ENCODE results near the gene FSTL4. TPM values are rescaled to one million over a fixed set of nuclear protein-coding genes. Genes with fewer than 3 reads are reported as not detected.

Gene FSTL4
- total and polyA plus RNA-seq, 2 of the 13 experiments (the other 11 are each of a cell fraction or from before 2014, with no cell fraction given) = 2.1 to 3.0 TPM

DNA sequence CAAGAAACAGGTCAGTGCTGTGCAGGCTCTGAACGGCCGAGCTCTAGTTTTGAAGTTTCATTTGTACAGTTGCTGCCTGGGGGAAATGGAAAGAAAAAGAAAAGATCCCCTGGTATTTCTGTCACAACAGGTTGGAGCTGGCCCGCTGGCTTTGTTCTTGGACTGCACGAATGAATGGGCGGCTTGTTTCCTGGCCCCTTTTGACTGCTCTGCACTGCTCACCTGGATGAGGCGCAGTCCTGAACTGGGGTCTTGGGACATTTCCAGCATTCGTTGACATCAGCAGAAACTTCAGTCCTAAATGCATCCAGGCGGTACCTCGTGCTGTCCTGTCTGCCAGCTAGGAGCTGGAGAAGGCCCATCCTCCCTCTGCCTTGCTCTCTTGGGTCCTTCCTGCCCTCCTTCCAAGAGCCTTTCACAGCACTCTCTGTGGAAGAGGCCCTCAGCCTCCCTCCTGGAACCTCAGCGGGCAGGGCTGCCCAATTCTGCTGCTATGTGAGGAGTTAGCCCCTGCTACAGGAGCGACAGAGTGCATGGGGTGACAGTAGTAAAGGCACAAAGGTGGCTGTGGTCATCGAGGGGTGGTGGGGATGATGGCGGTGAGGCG is 189.2 kb downstream of the FSTL4 start:
- WGBS (ENCODE audit: low lambda C conversion rate) = 59% methylated on average over 14 of the region's 14 CpGs
- peaks cover 2 to 36% of the 10 kb centered on the region in 2 experiments; a peak in 3 of 5 replicates for H3K27me3 ChIP-seq (ENCODE audit: control insufficient read depth in 1 of 2, insufficient read depth in 2 of 2, low read length in 2 of 2)
- H3K4me3 ChIP-seq (replicated peaks in 1 of 3; ENCODE audit: insufficient read depth in 1 of 3, low read depth in 2 of 3, low read length in 3 of 3) = no peak overlapping the region
- no peak for FAIRE-seq
- no peaks in the 10 kb centered on the region for H3K79me2 ChIP-seq (ENCODE audit: insufficient read depth, low read length)
- BruUV-seq (replicated peaks) = no TSS peak
- peak; percentile 12; the same call in 2 of the 3 replicates for ATAC-seq
- H3K9ac ChIP-seq (ENCODE audit: insufficient read depth, low read depth, low read length) = no peak overlapping the region
- H3K4me2 ChIP-seq (ENCODE audit: low read depth, low read length) = no peak overlapping the region
- intact Hi-C loops (cut with micrococcal nuclease; ENCODE audit: unreplicated experiment) = loop anchor here (2.0 kb wide), 1 partner anchor 522 kb away; no protein-coding TSS in a partner anchor
- H3K4me1 ChIP-seq (ENCODE audit: insufficient read depth, low read length) = peaks cover 9% of the 10 kb centered on the region; the same call in 1 of the 2 replicates
- H4K20me1 ChIP-seq (ENCODE audit: insufficient read depth, low read length) = no peaks in the 10 kb centered on the region
- in situ Hi-C loops (cut with HindIII; ENCODE audit: extremely low pct_ligation_motif_present, low pct_unique_long_range_greater_than_20kb) = loop anchor here (10.0 kb wide), 1 partner anchor 522 kb away; no protein-coding TSS in a partner anchor
- H3K9me3 ChIP-seq (ENCODE audit: low read length) = no peaks in the 10 kb centered on the region
- no peaks in the 10 kb centered on the region for H3K36me3 ChIP-seq (replicated peaks in 1 of 2; ENCODE audit: control insufficient read depth in 1 of 2, insufficient read depth in 2 of 2, low read length in 2 of 2)
- H2AFZ ChIP-seq (ENCODE audit: low read length) = no peak overlapping the region
- ChIA-PET CTCF (ENCODE audit: low intra/inter-chr PET ratio, low total read pairs) (interaction anchor here (0.8 to 1.4 kb wide), 3 partner anchors 446 to 521 kb away, joined by 3 to 6 read pairs (median 4); no protein-coding TSS in a partner anchor), POLR2A (no interaction called here)
- no peak overlapping the region for H3K27ac ChIP-seq (ENCODE audit: extremely low read length, insufficient read depth, low read length)
- no peak for TF ChIP-seq ZNF101 (CRISPR knock-in tag; IDR thresholded peaks at IDR 0.05; ENCODE audit: borderline replicate concordance, low read depth)
- TF ChIP-seq YEATS4 (CRISPR knock-in tag; IDR thresholded peaks at IDR 0.05; ENCODE audit: borderline replicate concordance) = no peak
- no peak for TF ChIP-seq KLF9 (CRISPR knock-in tag; IDR thresholded peaks at IDR 0.05; ENCODE audit: low read depth)
- no peak for TF ChIP-seq ZC3H13 (CRISPR knock-in tag; IDR thresholded peaks at IDR 0.05)
- TF ChIP-seq ZNF317 (CRISPR knock-in tag; IDR thresholded peaks at IDR 0.05) = no peak
- TF ChIP-seq, protein P1, sequence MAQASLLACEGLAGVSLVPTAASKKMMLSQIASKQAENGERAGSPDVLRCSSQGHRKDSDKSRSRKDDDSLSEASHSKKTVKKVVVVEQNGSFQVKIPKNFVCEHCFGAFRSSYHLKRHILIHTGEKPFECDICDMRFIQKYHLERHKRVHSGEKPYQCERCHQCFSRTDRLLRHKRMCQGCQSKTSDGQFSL (CRISPR knock-in tag; IDR thresholded peaks at IDR 0.05) = no peak
- TF ChIP-seq ZHX1 (CRISPR knock-in tag; IDR thresholded peaks at IDR 0.05; ENCODE audit: low read depth) = no peak
- no peak for TF ChIP-seq ZNF687 (CRISPR knock-in tag; IDR thresholded peaks at IDR 0.05)
- TF ChIP-seq, protein P2, sequence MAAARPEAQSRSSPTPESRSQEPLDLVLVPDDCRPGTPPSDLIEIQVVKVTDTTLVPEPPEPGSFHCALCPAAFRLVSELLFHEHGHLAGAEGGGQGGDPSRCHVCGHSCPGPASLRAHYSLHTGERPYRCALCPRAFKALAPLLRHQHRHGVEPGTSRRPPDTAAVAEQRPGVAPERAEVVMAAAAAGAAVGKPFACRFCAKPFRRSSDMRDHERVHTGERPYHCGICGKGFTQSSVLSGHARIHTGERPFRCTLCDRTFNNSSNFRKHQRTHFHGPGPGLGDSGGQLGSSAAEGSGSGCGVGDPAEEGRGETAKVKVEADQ (CRISPR knock-in tag; IDR thresholded peaks at IDR 0.05; ENCODE audit: borderline replicate concordance) = no peak
- no peak for TF ChIP-seq PBX3 (CRISPR knock-in tag; IDR thresholded peaks at IDR 0.05; ENCODE audit: borderline replicate concordance)
- TF ChIP-seq YY1 (IDR thresholded peaks at IDR 0.05; ENCODE audit: insufficient read depth, insufficient replicate concordance, low read depth, low read length) = no peak
- no peak for TF ChIP-seq ZNF501 (CRISPR knock-in tag; IDR thresholded peaks at IDR 0.05)
- DNase-seq (ENCODE audit: low spot score) = no peak

Measured in HepG2 (cell line).